A549 treated with AZD9567 at 1 μM for 4 hours (cell line): ENCODE measurements around the gene NPBWR2. TPM values are rescaled to one million over a fixed set of nuclear protein-coding genes. Genes with fewer than 3 reads are reported as not detected.

Experiments
- total RNA-seq: library from RNA; stranded (reverse); fragments of 200-300 nt; extraction: Qiagen RNA extraction; gene quantifications from 5 replicates; pipeline ENCODE4 v1.2.3, GENCODE V29; 2022; ENCODE audit not compliant: insufficient read depth

NPBWR2 gene, protein sequence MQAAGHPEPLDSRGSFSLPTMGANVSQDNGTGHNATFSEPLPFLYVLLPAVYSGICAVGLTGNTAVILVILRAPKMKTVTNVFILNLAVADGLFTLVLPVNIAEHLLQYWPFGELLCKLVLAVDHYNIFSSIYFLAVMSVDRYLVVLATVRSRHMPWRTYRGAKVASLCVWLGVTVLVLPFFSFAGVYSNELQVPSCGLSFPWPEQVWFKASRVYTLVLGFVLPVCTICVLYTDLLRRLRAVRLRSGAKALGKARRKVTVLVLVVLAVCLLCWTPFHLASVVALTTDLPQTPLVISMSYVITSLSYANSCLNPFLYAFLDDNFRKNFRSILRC
- total RNA-seq: not detected in 5 replicates

DNA sequence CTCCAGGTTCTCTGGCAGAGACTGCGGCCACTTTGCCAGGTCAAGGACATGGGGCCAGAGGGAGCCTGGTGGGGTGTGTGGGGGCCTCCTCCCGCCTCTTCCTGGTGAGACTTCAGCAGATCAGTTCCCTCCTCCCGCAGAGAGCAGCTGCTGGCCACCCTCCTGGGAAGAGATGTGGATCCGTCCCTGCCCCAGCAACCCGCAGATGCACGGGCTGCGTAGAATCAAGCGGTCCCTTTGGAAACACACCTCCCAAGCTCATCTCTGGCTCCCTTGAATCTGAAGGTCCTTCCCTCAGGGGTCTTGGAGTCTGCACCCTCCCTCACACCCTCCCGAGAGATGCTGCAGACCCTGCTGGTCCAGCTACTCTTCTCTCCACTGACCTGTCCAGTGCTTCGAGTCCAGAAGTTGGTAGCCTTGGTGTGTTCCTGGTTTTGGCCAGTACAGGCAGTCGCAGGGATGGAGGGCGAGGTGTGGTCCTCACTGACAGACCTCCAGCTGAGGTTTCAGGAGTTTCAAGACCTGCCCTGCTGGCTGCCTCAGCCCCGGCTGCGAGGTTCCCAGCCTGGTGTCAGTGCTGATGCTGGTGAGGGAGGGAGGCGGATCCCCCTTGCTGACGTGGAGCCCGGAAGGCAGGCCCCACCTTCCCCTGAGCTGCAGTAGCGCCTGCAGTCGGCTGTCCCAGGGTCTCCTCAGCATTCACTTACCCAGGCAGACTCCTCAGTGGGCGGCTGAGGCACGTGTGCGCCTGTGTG, at the start of gene NPBWR2:
NPBWR2 (minus strand) TSS at position 585 of the 755 bp plus-strand sequence. CDS start 734 bp downstream, outside the sequence.

DNA sequence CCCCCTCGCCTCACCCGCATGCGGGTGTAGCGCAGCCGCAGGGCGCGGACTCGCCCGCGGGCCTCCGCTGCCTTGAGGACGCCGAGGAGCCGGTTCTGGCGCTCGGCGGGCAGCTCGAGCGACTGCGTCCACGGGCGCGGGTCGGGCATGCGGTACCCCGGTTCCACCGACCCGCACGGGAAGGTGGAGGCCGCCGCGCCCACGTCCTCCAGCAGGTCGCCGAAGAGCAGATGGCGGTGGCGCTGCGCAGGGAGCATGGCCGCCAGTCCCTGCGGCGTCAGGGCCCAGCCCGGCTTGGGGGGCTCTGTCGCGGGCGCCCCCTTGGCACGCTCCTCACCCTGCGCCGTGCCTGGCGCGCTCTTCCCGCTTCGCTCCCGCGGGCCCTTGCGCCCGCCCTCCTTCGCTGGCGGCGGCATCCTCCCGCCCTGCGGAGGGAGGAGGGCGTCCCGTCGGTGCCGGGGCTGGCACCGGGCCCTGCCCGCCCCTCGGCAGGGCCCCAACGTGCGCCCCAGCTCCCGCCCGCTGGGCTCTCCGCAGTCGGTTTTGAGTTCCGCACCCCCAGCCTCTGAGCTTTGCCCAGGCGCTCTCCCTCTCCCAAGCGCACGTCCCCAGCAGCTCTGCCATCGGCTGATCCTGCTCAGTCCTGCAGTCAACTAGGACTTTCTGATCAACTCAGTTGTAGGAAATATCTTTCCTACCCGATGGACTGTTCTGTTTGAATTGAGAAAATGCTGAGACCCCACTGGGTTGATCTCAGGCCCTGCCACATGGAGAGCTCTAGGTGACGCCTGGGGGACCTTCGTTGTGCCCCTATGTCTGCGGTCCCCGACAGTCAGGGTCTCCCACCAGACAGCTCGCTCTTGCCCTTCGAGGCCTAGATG, 23.3 kb downstream of the NPBWR2 start, which contains the start of gene LKAAEAR1:
LKAAEAR1 (minus strand) TSS at position 595 of the 881 bp plus-strand sequence; CDS start at position 416, 179 bp downstream.

DNA sequence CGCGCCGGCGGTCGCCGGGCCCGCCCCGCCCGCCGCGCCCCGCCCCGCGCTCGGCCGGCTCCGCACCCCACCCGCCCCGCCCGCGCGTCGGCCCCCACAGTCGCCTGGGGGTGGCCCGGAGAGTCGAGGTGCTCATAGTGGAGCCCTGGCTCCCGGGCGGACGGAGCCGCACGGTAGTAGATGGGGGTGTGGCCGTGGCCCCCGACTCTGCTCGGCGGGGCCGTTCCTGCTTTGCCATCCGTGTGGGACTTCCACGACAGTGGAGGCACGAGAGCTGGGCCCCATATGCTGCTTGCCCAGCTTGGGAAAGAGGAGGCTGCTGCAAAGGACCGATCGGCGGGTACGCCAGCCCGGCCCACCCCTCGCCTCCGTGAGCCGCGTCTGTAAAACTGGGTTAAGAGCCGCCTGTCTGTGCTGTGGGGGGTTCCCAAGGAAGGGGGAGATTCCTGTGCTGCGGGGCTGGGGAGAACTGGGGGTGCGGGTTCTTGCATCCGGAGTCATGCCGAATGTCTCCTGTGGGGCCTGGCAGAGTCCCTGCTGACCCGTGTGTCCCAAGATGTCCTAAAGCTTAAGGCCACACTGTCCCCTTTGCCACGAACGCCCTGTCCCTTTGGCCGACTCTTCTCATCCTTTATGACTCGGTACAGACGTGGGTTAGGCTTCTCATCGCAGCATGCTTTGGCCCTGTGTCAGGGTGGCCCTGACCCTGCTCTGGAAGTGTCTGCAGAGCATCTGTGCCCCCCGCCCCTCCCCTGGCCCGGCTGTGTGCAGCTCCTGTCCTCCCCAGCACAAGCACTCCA, 27.2 kb downstream of the NPBWR2 start, which contains the start of gene OPRL1:
OPRL1 (plus strand) TSS at position 70 of the 800 bp plus-strand sequence. CDS start 12,639 bp downstream, outside the sequence.

DNA sequence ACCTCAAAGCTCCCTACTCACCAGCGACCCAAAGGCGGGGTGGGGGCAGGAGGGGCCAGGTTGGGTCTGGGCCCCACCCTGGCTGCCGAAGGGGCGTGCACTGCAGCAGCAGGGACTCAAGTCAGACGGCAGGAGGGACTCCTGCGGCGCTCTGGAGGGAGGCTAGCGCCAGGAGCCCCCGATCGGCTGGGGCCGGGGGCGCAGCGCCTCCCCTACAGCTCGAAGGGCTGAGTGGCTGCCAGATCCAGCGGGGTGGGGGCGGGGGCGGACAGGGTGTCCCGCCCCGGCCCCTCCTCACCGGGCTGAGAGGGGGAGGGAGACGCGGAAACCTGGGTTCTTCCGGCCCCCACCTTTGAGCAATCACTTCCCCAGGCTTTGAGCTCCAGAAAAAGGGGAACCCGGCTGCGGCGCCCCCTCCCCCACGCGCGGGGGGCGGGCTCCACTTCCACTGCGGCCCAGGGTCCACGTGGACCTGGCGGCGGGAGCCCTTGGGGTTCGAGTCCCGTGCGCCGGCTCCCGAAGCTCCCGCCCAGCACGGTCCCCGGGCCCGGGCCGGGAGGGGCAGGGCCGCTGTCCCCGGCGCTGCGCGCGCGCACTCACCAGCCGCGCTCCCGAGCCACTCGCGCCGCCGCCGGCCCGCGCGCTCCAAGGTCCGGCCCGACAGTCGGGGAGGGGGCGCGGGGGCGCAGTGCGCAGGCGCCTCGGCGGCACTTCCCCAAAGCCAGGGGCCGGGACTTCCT, 27.9 kb downstream of the NPBWR2 start, which contains the start of gene RGS19:
RGS19 (minus strand) TSS at position 246 of the 740 bp plus-strand sequence. CDS start 2,632 bp downstream, outside the sequence.

DNA sequence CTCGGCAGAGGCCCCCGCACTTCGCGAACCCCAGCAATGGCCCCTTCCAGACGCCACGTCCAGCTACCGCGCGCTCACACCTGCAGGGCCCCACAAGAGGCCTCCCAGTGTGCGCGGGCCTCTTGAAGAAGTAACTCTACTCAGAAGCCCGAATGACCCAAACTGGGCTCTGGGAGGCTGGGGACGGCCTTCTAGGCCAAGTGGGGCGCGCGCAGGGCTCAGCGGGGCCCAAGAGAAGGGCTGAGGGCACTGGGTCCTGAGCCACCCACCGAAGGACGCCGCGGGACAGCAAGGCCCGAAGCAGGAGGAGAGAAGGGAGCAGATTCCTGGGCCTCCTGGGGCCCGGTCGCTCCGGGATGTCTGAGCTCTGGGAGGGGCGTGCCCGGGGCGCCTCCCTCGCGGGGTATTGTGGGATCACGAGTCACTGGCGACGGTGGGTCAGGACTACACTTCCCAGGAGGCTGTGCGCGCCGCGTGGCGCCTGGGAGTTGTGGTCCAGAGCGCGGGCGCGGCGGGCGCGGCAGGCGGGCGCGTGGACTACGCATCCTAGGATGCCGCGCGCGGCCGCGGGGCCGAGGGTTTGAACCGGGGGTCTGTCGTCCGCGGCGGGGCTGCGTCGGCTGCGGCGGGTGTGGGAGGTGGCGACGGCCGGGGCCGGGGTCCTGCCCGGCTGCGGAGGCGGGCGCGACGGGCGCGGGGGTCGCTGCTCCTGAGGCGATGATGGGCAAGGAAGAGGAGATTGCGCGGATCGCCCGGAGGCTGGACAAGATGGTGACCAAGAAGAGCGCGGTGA, 44.6 kb downstream of the NPBWR2 start, which contains the start of gene TCEA2:
TCEA2 (plus strand) TSS at position 603 of the 793 bp plus-strand sequence; CDS start at position 718, 115 bp downstream.

Other genes starting within 250 kb of the NPBWR2 start
- 0.07 TPM in 1 of 5 replicates, not detected in the others for gene ABHD16B, start 246.1 kb downstream of the NPBWR2 start, total RNA-seq
- 133 to 157 TPM (median 139 TPM) in 5 replicates for gene TPD52L2, start 242.3 kb downstream of the NPBWR2 start, total RNA-seq
- 29.7 to 33.2 TPM (median 30.4 TPM) in 5 replicates for gene DNAJC5, start 212.4 kb downstream of the NPBWR2 start, total RNA-seq
- 19.1 to 39.7 TPM (median 35.5 TPM) in 5 replicates for gene UCKL1, start 151.1 kb downstream of the NPBWR2 start, total RNA-seq
- gene ZNF512B, start 137.6 kb downstream of the NPBWR2 start, total RNA-seq: 8.7 to 13.9 TPM (median 12.9 TPM) in 5 replicates
- 0.03 TPM in 1 of 5 replicates, not detected in the others for gene SAMD10, start 127.9 kb downstream of the NPBWR2 start, total RNA-seq
- gene PRPF6, start 126.4 kb downstream of the NPBWR2 start, total RNA-seq: 54.2 to 57.0 TPM (median 55.7 TPM) in 5 replicates
- gene C20orf204, start 71.4 kb downstream of the NPBWR2 start, total RNA-seq: 0.32 to 0.64 TPM (median 0.42 TPM) in 4 of 5 replicates, not detected in the other
- gene SOX18, start 57.9 kb downstream of the NPBWR2 start, total RNA-seq: 1.6 to 2.8 TPM (median 2.2 TPM) in 4 of 5 replicates, not detected in the other
- gene TCEA2, start 44.4 kb downstream of the NPBWR2 start, total RNA-seq: 26.8 to 47.9 TPM (median 45.2 TPM) in 5 replicates
- 27.5 to 33.6 TPM (median 33.2 TPM) in 5 replicates for gene RGS19, start 28.0 kb downstream of the NPBWR2 start, total RNA-seq
- gene OPRL1, start 27.5 kb downstream of the NPBWR2 start, total RNA-seq: 0.61 to 1.1 TPM (median 0.94 TPM) in 5 replicates
- gene LKAAEAR1, start 23.2 kb downstream of the NPBWR2 start, total RNA-seq: 0.71 to 3.2 TPM (median 1.6 TPM) in 5 replicates
- 0.08 to 0.54 TPM (median 0.20 TPM) in 4 of 5 replicates, not detected in the other for gene MYT1, start 56.9 kb upstream of the NPBWR2 start, total RNA-seq
- gene PCMTD2, start 148.2 kb upstream of the NPBWR2 start, total RNA-seq: 8.8 to 13.0 TPM (median 11.7 TPM) in 5 replicates